ENCODE data around the gene PRCC. TPM values are rescaled to one million over a fixed set of nuclear protein-coding genes. Genes with fewer than 3 reads are reported as not detected.

PRCC gene
- total RNA-seq, 1 experiment from 2014 or later = 125 TPM

DNA sequence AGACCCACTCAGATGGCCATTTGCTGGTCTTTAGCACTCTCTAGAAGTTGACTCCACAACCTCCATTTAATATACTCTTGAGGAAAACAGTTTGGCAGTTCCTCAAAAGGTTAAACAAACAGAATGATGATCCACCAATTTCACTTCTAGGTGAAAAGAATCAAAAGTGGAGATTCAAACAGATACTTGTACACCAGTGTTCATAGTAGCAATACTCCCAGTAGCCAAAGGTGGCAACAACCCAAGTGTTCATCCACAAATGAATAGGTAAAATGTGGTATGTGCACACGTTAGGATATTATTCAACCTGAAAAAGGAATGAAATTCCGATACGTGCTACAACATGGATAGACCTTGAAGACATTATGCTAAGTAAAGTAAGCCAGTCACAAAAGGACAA, 6.3 kb downstream of the PRCC start:
- H3K27ac ChIP-seq (ENCODE audit: low read depth, low read length, poor library complexity, severe bottlenecking) = no peak overlapping the region
- no peak overlapping the region for H3K4me3 ChIP-seq (ENCODE audit: low read depth, low read length, poor library complexity, severe bottlenecking)
- no TSS peak for BruUV-seq (replicated peaks)
- CTCF ChIA-PET = no interaction called here
- peaks cover 11% of the 10 kb centered on the region for H3K36me3 ChIP-seq (ENCODE audit: insufficient read depth, low read length, poor library complexity, severe bottlenecking)
- peaks cover 15% of the 10 kb centered on the region for H3K4me1 ChIP-seq (ENCODE audit: insufficient read depth, low read length, poor library complexity, severe bottlenecking)
- no peak for TF ChIP-seq EZH2 (IDR thresholded peaks at IDR 0.05; ENCODE audit: borderline replicate concordance, low read depth, low read length, poor library complexity, severe bottlenecking)
- TF ChIP-seq, protein P1, sequence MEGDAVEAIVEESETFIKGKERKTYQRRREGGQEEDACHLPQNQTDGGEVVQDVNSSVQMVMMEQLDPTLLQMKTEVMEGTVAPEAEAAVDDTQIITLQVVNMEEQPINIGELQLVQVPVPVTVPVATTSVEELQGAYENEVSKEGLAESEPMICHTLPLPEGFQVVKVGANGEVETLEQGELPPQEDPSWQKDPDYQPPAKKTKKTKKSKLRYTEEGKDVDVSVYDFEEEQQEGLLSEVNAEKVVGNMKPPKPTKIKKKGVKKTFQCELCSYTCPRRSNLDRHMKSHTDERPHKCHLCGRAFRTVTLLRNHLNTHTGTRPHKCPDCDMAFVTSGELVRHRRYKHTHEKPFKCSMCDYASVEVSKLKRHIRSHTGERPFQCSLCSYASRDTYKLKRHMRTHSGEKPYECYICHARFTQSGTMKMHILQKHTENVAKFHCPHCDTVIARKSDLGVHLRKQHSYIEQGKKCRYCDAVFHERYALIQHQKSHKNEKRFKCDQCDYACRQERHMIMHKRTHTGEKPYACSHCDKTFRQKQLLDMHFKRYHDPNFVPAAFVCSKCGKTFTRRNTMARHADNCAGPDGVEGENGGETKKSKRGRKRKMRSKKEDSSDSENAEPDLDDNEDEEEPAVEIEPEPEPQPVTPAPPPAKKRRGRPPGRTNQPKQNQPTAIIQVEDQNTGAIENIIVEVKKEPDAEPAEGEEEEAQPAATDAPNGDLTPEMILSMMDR (conservative IDR thresholded peaks at IDR 0.05; ENCODE audit: low read depth, low read length) = no peak
- H3K27me3 ChIP-seq (replicated peaks; ENCODE audit: insufficient read depth, low read depth, low read length, poor library complexity) = no peaks in the 10 kb centered on the region
- intact Hi-C loops (cut with micrococcal nuclease; ENCODE audit: unreplicated experiment) = no loop called here
- DNase-seq (ENCODE audit: low spot score) = no peak
- POLR2A ChIA-PET (ENCODE audit: low non-redundant PET) = interaction anchor here (0.6 to 0.7 kb wide), 2 partner anchors 26 to 32 kb away, joined by 3 to 4 read pairs; partner anchors contain the start of gene MRPL24
- no peaks in the 10 kb centered on the region for H3K9me3 ChIP-seq (ENCODE audit: low read depth, low read length, poor library complexity, severe bottlenecking)

DNA sequence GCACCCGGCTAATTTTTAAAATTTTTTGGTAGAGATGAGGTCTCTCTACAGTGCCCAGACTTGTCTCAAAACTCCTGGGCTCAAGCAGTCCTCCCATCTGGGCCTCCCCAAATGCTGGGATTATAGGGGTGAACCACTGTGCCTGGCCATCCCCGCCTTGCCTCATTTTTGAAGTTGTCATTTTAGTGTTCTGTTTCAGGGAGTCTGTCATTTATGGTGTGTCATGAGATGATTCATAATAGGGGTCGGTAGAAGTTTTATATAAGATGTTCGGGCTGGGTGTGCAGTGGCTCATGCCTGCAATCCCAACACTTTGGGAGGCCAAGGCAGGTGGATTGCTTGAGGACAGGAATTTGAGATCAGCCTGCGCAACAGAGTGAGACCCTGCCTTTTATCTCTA, 8.5 kb downstream of the PRCC start:
- no peak for TF ChIP-seq EZH2 (IDR thresholded peaks at IDR 0.05; ENCODE audit: borderline replicate concordance, low read depth, low read length, poor library complexity, severe bottlenecking)
- TF ChIP-seq, protein P1 (conservative IDR thresholded peaks at IDR 0.05; ENCODE audit: low read depth, low read length) = no peak
- Histone ChIP-seq H3K9me3 (ENCODE audit: low read depth, low read length, poor library complexity, severe bottlenecking) (no peaks in the 10 kb centered on the region), H3K4me3 (ENCODE audit: low read depth, low read length, poor library complexity, severe bottlenecking) (no peak overlapping the region), H3K36me3 (ENCODE audit: insufficient read depth, low read length, poor library complexity, severe bottlenecking) (peaks cover 8% of the 10 kb centered on the region), H3K4me1 (ENCODE audit: insufficient read depth, low read length, poor library complexity, severe bottlenecking) (peaks cover 9% of the 10 kb centered on the region), H3K27ac (ENCODE audit: low read depth, low read length, poor library complexity, severe bottlenecking) (no peak overlapping the region), H3K27me3 (replicated peaks; ENCODE audit: insufficient read depth, low read depth, low read length, poor library complexity) (no peaks in the 10 kb centered on the region)
- ChIA-PET CTCF (interaction anchor here (0.7 kb wide), 1 partner anchor 54 kb away, joined by 4 read pairs; no protein-coding TSS in a partner anchor), POLR2A (ENCODE audit: low non-redundant PET) (no interaction called here)
- BruUV-seq (replicated peaks) = no TSS peak
- intact Hi-C loops (cut with micrococcal nuclease; ENCODE audit: unreplicated experiment) = no loop called here
- DNase-seq (ENCODE audit: low spot score) = no peak

GRCh38 chr1:156776942-156777341, 9.6 kb downstream of the PRCC start:
- no TSS peak for BruUV-seq (replicated peaks)
- intact Hi-C loops (cut with micrococcal nuclease; ENCODE audit: unreplicated experiment) = no loop called here

More at GRCh38 chr1:156776942-156777341, 9.6 kb downstream of the PRCC start:
- peaks cover 3% of the 10 kb centered on the region for H3K36me3 ChIP-seq (ENCODE audit: insufficient read depth, low read length, poor library complexity, severe bottlenecking)
- H3K4me1 ChIP-seq (ENCODE audit: insufficient read depth, low read length, poor library complexity, severe bottlenecking) = peaks cover 9% of the 10 kb centered on the region
- POLR2A ChIA-PET (ENCODE audit: low non-redundant PET) = no interaction called here
- no peak for TF ChIP-seq EZH2 (IDR thresholded peaks at IDR 0.05; ENCODE audit: borderline replicate concordance, low read depth, low read length, poor library complexity, severe bottlenecking)
- TF ChIP-seq, protein P1 (conservative IDR thresholded peaks at IDR 0.05; ENCODE audit: low read depth, low read length) = no peak
- no peaks in the 10 kb centered on the region for H3K27me3 ChIP-seq (replicated peaks; ENCODE audit: insufficient read depth, low read depth, low read length, poor library complexity)
- no peak overlapping the region for H3K4me3 ChIP-seq (ENCODE audit: low read depth, low read length, poor library complexity, severe bottlenecking)
- H3K27ac ChIP-seq (ENCODE audit: low read depth, low read length, poor library complexity, severe bottlenecking) = no peak overlapping the region
- CTCF ChIA-PET = interaction anchor here (0.5 kb wide), 1 partner anchor 48 kb away, joined by 4 read pairs; the partner anchor contains the start of genes ISG20L2 and METTL25B
- H3K9me3 ChIP-seq (ENCODE audit: low read depth, low read length, poor library complexity, severe bottlenecking) = no peaks in the 10 kb centered on the region
- no peak for DNase-seq (ENCODE audit: low spot score)
